ENCODE measurements around the gene REXO5. TPM values are rescaled to one million over a fixed set of nuclear protein-coding genes. Genes with fewer than 3 reads are reported as not detected.
A peak's percentile ranks its signal among the peaks of the same experiment; 100 is the strongest.

REXO5 gene
- total RNA-seq, 4 donors from 2014 or later = 3.5 to 9.1 (median 3.9) TPM

GRCh38 chr16:20853143-20853542 lies 46.8 kb downstream of the REXO5 start:
- H3K4me3 ChIP-seq = no peak overlapping the region
- DNase-seq (ENCODE audit: low spot score in 2 of 2) = no peak
- no peaks in the 10 kb centered on the region for H3K27me3 ChIP-seq
- H3K36me3 ChIP-seq = no peaks in the 10 kb centered on the region
- WGBS = 57% methylated on average over 5 of the region's 5 CpGs
- H3K9me3 ChIP-seq = no peaks in the 10 kb centered on the region
- peak overlapping the region; percentile 91 for H3K27ac ChIP-seq
- no peak for TF ChIP-seq CTCF (IDR thresholded peaks at IDR 0.05)
- TF ChIP-seq POLR2A (IDR thresholded peaks at IDR 0.05) = no peak
- no peak for TF ChIP-seq EP300 (IDR thresholded peaks at IDR 0.05)
- no peak for TF ChIP-seq POLR2AphosphoS5 (IDR thresholded peaks at IDR 0.05)
- peaks cover 57% of the 10 kb centered on the region for H3K4me1 ChIP-seq

- Histone ChIP-seq H3K9me3 (no peaks in the 10 kb centered on the region), H3K4me3 (no peak overlapping the region), H3K27ac (no peak overlapping the region), H3K36me3 (no peaks in the 10 kb centered on the region), H3K4me1 (peaks cover 57% of the 10 kb centered on the region), H3K27me3 (no peaks in the 10 kb centered on the region)
- TF ChIP-seq POLR2AphosphoS5 (IDR thresholded peaks at IDR 0.05) (no peak), EP300 (IDR thresholded peaks at IDR 0.05) (no peak), POLR2A (IDR thresholded peaks at IDR 0.05) (no peak), CTCF (IDR thresholded peaks at IDR 0.05) (no peak)
- WGBS = 90% methylated on average over 3 of the region's 3 CpGs
- DNase-seq (ENCODE audit: low spot score in 2 of 2) = no peak
These were observed 47.8 kb downstream of the REXO5 start for GRCh38 chr16:20853981-20854620.

DNA sequence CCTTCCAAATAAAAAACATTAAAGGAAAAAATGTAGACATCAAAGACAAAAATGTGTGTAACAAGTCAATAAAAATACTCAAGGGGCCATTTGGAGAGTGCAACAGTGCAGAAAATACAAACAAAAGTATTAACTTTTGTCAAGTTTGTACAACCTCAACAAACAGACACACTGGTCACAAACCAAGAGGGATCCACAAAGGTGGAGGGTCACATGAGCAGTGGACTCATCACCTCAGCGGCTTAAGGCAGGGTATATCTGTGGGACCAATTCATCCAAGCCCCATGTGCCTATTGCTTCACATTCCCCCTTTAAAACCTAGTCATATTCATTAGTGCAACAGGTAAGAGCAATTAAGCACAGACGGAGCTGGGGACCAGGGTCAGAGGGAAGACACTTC lies 48.6 kb downstream of the REXO5 start:
- no peak for DNase-seq (ENCODE audit: low spot score in 2 of 2)
- Histone ChIP-seq H3K4me1 (peaks cover 56% of the 10 kb centered on the region), H3K27ac (no peak overlapping the region), H3K36me3 (peaks cover 4% of the 10 kb centered on the region), H3K4me3 (no peak overlapping the region), H3K9me3 (no peaks in the 10 kb centered on the region), H3K27me3 (no peaks in the 10 kb centered on the region)
- TF ChIP-seq CTCF (IDR thresholded peaks at IDR 0.05) = no peak
- TF ChIP-seq POLR2A (IDR thresholded peaks at IDR 0.05) = no peak
- no peak for TF ChIP-seq EP300 (IDR thresholded peaks at IDR 0.05)
- no peak for TF ChIP-seq POLR2AphosphoS5 (IDR thresholded peaks at IDR 0.05)
- WGBS = 90% methylated on average over 2 of the region's 2 CpGs

DNA sequence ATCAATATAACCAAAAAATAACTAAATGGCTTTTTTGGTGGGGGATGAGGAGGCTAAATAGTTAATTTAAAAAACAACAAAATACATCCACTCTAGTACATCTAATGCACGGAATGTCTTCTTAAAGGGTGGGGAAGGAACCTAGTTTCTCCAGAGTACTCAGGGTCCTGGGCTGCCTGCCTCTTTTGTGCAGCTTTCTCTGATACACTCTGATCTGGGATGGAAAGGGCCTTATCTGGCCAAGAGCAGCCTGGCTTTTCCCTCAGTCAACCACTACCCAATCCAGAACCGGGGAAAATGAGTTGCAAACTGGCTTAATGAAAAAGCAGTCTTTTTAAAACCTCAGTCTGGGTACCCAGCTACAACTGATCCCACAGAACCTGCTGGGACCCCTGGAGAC lies 51.0 kb downstream of the REXO5 start:
- no peak for TF ChIP-seq EP300 (IDR thresholded peaks at IDR 0.05)
- TF ChIP-seq POLR2AphosphoS5 (IDR thresholded peaks at IDR 0.05) = no peak
- no peaks in the 10 kb centered on the region for H3K9me3 ChIP-seq
- 83% methylated on average over 2 of the region's 2 CpGs for WGBS

GRCh38 chr16:20859229-20859628 lies 52.9 kb downstream of the REXO5 start:
- H3K27me3 ChIP-seq = no peaks in the 10 kb centered on the region
- H3K4me1 ChIP-seq = peaks cover 26% of the 10 kb centered on the region
- TF ChIP-seq CTCF (IDR thresholded peaks at IDR 0.05) (no peak), EP300 (IDR thresholded peaks at IDR 0.05) (no peak), POLR2A (IDR thresholded peaks at IDR 0.05) (no peak), POLR2AphosphoS5 (IDR thresholded peaks at IDR 0.05) (no peak)
- no peak overlapping the region for H3K4me3 ChIP-seq
- 88% methylated on average over 3 of the region's 3 CpGs for WGBS
- peaks cover 28% of the 10 kb centered on the region for H3K36me3 ChIP-seq
- no peak for DNase-seq (ENCODE audit: low spot score in 2 of 2)
- no peaks in the 10 kb centered on the region for H3K9me3 ChIP-seq
- H3K27ac ChIP-seq = no peak overlapping the region

More for the DNA sequence above, 51.0 kb downstream of the REXO5 start:
- H3K27ac ChIP-seq = no peak overlapping the region
- H3K4me3 ChIP-seq = no peak overlapping the region
- peaks cover 45% of the 10 kb centered on the region for H3K4me1 ChIP-seq
- H3K27me3 ChIP-seq = no peaks in the 10 kb centered on the region
- DNase-seq (ENCODE audit: low spot score in 2 of 2) = no peak
- H3K36me3 ChIP-seq = peaks cover 26% of the 10 kb centered on the region

GRCh38 chr16:20859699-20860098 lies 53.4 kb downstream of the REXO5 start:
- no peak overlapping the region for H3K4me3 ChIP-seq
- DNase-seq (ENCODE audit: low spot score in 2 of 2) = no peak
- no peaks in the 10 kb centered on the region for H3K27me3 ChIP-seq
- WGBS = 32% methylated on average over 3 of the region's 4 CpGs
- H3K27ac ChIP-seq = no peak overlapping the region
- H3K4me1 ChIP-seq = peaks cover 25% of the 10 kb centered on the region
- TF ChIP-seq POLR2AphosphoS5 (IDR thresholded peaks at IDR 0.05) (no peak), CTCF (IDR thresholded peaks at IDR 0.05) (no peak), EP300 (IDR thresholded peaks at IDR 0.05) (no peak), POLR2A (IDR thresholded peaks at IDR 0.05) (no peak)
- peaks cover 28% of the 10 kb centered on the region for H3K36me3 ChIP-seq
- H3K9me3 ChIP-seq = no peaks in the 10 kb centered on the region
